ENCODE measurements around the gene DCDC1. TPM values are rescaled to one million over a fixed set of nuclear protein-coding genes. Genes with fewer than 3 reads are reported as not detected.

Gene DCDC1
- total and polyA plus RNA-seq, 9 of the 15 experiments (the other 6 are each of a cell fraction or from before 2014, with no cell fraction given): 0.05 to 0.18 (median 0.08) TPM; not detected in 3

DNA sequence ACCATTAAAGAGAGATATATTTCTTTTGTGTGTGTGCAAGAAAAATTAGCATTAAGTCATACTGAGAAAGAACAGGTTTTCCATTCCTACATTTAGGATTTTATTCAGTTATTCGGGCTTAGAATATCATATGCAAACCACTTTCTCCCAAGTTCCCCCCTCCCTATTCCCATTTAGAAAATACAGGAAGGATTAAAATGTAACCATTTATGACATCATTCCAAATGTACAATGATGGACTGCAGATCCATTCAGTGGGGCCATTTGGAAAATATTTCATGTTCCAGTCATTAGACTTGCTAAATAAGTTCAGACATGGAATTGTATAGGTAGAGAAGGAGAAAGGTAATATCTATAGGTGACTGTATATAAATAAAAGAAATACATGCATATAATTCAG is 554.8 kb downstream of the DCDC1 start (continued):
- TF ChIP-seq KAT7 (CRISPR knock-in tag; IDR thresholded peaks at IDR 0.05; ENCODE audit: borderline replicate concordance) (no peak), BRCA1 (IDR thresholded peaks at IDR 0.05) (no peak), BRCA1 (CRISPR knock-in tag; IDR thresholded peaks at IDR 0.05) (no peak), CLOCK (CRISPR knock-in tag; IDR thresholded peaks at IDR 0.05; ENCODE audit: borderline replicate concordance) (no peak), OTX1 (CRISPR knock-in tag; IDR thresholded peaks at IDR 0.05) (no peak), ZNF263 (CRISPR knock-in tag; IDR thresholded peaks at IDR 0.05; ENCODE audit: borderline replicate concordance) (no peak), THRAP3 (IDR thresholded peaks at IDR 0.05; ENCODE audit: borderline replicate concordance) (no peak), PBX2 (CRISPR knock-in tag; IDR thresholded peaks at IDR 0.05; ENCODE audit: low read depth) (no peak), PBX2 (tag; conservative IDR thresholded peaks at IDR 0.05; ENCODE audit: low read depth) (no peak), ZNF75A (CRISPR knock-in tag; IDR thresholded peaks at IDR 0.05) (no peak), PHF20 (IDR thresholded peaks at IDR 0.05; ENCODE audit: partially characterized antibody) (no peak), TARDBP (IDR thresholded peaks at IDR 0.05) (no peak), RBM39 (optimal IDR thresholded peaks at IDR 0.05; ENCODE audit: low read depth, low read length) (no peak), ZNF253 (CRISPR knock-in tag; conservative IDR thresholded peaks at IDR 0.05) (no peak)

Other genes with a start within 250 kb of the DCDC1 start
- gene DNAJC24, start 121 bp upstream of the DCDC1 start, total RNA-seq (2014; rRNA removed): 13.6 and 14.0 TPM in 2 replicates
- gene DNAJC24, start 121 bp upstream of the DCDC1 start, total RNA-seq (2014; rRNA removed; fragmentation: Illumina TruSeq; extraction: Trizol): 25.3 and 29.4 TPM in 2 replicates
- 26.0 and 31.9 TPM in 2 replicates for gene DNAJC24, start 121 bp upstream of the DCDC1 start, total RNA-seq (2015; rRNA removed; fragmentation: Illumina TruSeq; extraction: Trizol)
- 16.4 and 17.6 TPM in 2 replicates for gene DNAJC24, start 121 bp upstream of the DCDC1 start, total RNA-seq (2021)
- 22.5 and 22.8 TPM in 2 replicates for gene DNAJC24, start 121 bp upstream of the DCDC1 start, polyA plus RNA-seq (2011; rRNA removed)
- gene DNAJC24, start 121 bp upstream of the DCDC1 start, polyA plus RNA-seq (2014; fragmentation: Illumina TruSeq; extraction: Trizol): 18.2 and 21.8 TPM in 2 replicates
- 10 to 100 TPM; 12.2 to 15.8 TPM for gene DNAJC24, start 121 bp upstream of the DCDC1 start, polyA plus RNA-seq (2014; fragmentation: Nextera tagmentation; extraction: Ambion mirVana)
- gene DNAJC24, start 121 bp upstream of the DCDC1 start, polyA plus RNA-seq (2014; rRNA removed): 16.9 and 17.5 TPM in 2 replicates
- gene IMMP1L, start 139.9 kb upstream of the DCDC1 start, total RNA-seq (2014; rRNA removed): 50.2 and 84.0 TPM in 2 replicates
- 102 and 169 TPM in 2 replicates for gene IMMP1L, start 139.9 kb upstream of the DCDC1 start, total RNA-seq (2014; rRNA removed; fragmentation: Illumina TruSeq; extraction: Trizol)
- gene IMMP1L, start 139.9 kb upstream of the DCDC1 start, total RNA-seq (2015; rRNA removed; fragmentation: Illumina TruSeq; extraction: Trizol): 197 and 202 TPM in 2 replicates
- 56.0 and 62.3 TPM in 2 replicates for gene IMMP1L, start 139.9 kb upstream of the DCDC1 start, total RNA-seq (2021)
- gene IMMP1L, start 139.9 kb upstream of the DCDC1 start, polyA plus RNA-seq (2011; rRNA removed): 63.2 and 92.2 TPM in 2 replicates
- gene IMMP1L, start 139.9 kb upstream of the DCDC1 start, polyA plus RNA-seq (2014; fragmentation: Illumina TruSeq; extraction: Trizol): 63.5 and 74.3 TPM in 2 replicates
- gene IMMP1L, start 139.9 kb upstream of the DCDC1 start, polyA plus RNA-seq (2014; fragmentation: Nextera tagmentation; extraction: Ambion mirVana): 100 to 1,000 TPM; 179 to 214 TPM
- gene IMMP1L, start 139.9 kb upstream of the DCDC1 start, polyA plus RNA-seq (2014; rRNA removed): 170 and 245 TPM in 2 replicates
- gene ELP4, start 140.0 kb upstream of the DCDC1 start, total RNA-seq (2014; rRNA removed): 25.5 and 28.7 TPM in 2 replicates
- gene ELP4, start 140.0 kb upstream of the DCDC1 start, total RNA-seq (2014; rRNA removed; fragmentation: Illumina TruSeq; extraction: Trizol): 37.6 and 39.0 TPM in 2 replicates
- gene ELP4, start 140.0 kb upstream of the DCDC1 start, total RNA-seq (2015; rRNA removed; fragmentation: Illumina TruSeq; extraction: Trizol): 38.6 and 38.7 TPM in 2 replicates
- 24.1 and 27.8 TPM in 2 replicates for gene ELP4, start 140.0 kb upstream of the DCDC1 start, total RNA-seq (2021)
- 59.2 and 60.3 TPM in 2 replicates for gene ELP4, start 140.0 kb upstream of the DCDC1 start, polyA plus RNA-seq (2011; rRNA removed)
- gene ELP4, start 140.0 kb upstream of the DCDC1 start, polyA plus RNA-seq (2014; fragmentation: Illumina TruSeq; extraction: Trizol): 34.8 and 43.7 TPM in 2 replicates
- gene ELP4, start 140.0 kb upstream of the DCDC1 start, polyA plus RNA-seq (2014; fragmentation: Nextera tagmentation; extraction: Ambion mirVana): 10 to 100 TPM; 47.3 to 59.5 TPM
- 26.8 and 40.9 TPM in 2 replicates for gene ELP4, start 140.0 kb upstream of the DCDC1 start, polyA plus RNA-seq (2014; rRNA removed)

Data from K562 (cell line).